ENCODE results near the gene OPHN1.

The OPHN1 gene

DNA sequence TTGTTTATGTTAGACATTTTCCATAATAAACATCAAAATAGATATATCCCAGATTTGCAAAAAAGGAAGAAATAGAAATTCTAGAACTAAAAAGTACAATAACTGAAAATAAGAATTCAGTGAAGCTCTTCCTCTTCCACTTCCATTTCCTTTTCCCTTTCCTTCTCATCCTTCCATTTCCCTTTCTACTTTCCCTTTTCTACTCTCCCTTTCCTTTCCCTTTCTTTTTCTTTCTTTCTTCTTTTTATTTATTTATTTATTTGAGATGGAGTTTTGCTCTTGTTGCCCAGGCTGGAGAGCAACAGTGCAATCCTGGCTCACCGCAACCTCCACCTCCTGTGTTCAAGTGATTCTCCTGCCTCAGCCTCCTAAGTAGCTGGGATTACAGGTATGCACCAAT is 30.6 kb upstream of the OPHN1 start:
- Histone ChIP-seq H3K79me1 (ENCODE audit: low read depth, low read length) (no peaks in the 10 kb centered on the region), H2BK15ac (ENCODE audit: low read length) (no peak overlapping the region), H3K4me1 (ENCODE audit: control insufficient read depth in 2 of 2, insufficient read depth in 1 of 2, low read depth in 1 of 2, low read length in 2 of 2) (no peaks in the 10 kb centered on the region), H3K9me3 (replicated peaks in 1 of 2; ENCODE audit: control insufficient read depth in 2 of 2, insufficient read depth in 1 of 2, low read depth in 1 of 2, low read length in 2 of 2) (no peaks in the 10 kb centered on the region), H3K27ac (replicated peaks; ENCODE audit: low read length) (no peak overlapping the region), H4K91ac (ENCODE audit: low read depth, low read length, poor library complexity) (no peak overlapping the region), H4K8ac (ENCODE audit: low read depth, low read length) (no peak overlapping the region), H3K27me3 (ENCODE audit: control insufficient read depth in 3 of 3, insufficient read depth in 3 of 3, low read depth in 1 of 3, low read length in 3 of 3) (no peaks in the 10 kb centered on the region), H3K9ac (ENCODE audit: low read depth, low read length, poor library complexity) (no peak overlapping the region), H2BK5ac (ENCODE audit: low read length) (no peak overlapping the region), H3K18ac (ENCODE audit: low read length) (no peak overlapping the region), H3K4me2 (ENCODE audit: insufficient read depth, low read length, poor library complexity, severe bottlenecking) (no peak overlapping the region), H2BK120ac (ENCODE audit: low read depth, low read length) (no peak overlapping the region), H2BK12ac (ENCODE audit: low read length) (no peak overlapping the region), H3K36me3 (replicated peaks in 1 of 2; ENCODE audit: control insufficient read depth in 2 of 2, insufficient read depth in 2 of 2, low read length in 2 of 2) (no peaks in the 10 kb centered on the region), H3K14ac (ENCODE audit: low read length) (no peak overlapping the region), H3K4me3 (ENCODE audit: low read length in 2 of 2) (no peak overlapping the region), H2AFZ (ENCODE audit: low read length) (no peak overlapping the region), H2AK5ac (ENCODE audit: low read depth, low read length) (no peak overlapping the region), H3K23ac (ENCODE audit: low read depth, low read length, poor library complexity) (no peak overlapping the region), H3K4ac (ENCODE audit: low read length) (no peak overlapping the region)
- DNase-seq (ENCODE audit: low spot score), result no peak
- WGBS, 2 donors (ENCODE audit: extremely low coverage in 2 of 2, insufficient read length in 2 of 2, insufficient replicate concordance in 1 of 2), result no CpG with 5 or more reads among the region's 1 CpG

DNA sequence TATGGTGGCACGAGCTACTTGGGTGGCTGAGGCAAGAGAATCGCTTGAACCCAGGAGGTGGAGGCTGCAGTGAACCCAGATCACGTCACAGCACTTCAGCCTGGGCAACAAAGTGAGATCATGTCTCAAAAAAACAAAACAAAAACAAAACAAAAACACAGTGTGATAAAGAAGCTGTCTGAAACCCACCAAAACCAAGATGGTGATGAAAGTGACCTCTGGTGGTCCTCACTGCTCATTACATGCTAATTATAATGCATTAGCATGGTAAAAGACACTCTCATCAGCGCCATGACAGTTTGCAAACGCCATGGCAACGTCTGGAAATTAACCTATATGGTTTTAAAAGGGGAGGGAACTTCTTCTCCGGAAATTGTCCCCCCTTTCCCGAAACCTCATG is 29.4 kb upstream of the OPHN1 start:
- H2BK120ac ChIP-seq (ENCODE audit: low read depth, low read length), result no peak overlapping the region
- no peak overlapping the region for H4K8ac ChIP-seq (ENCODE audit: low read depth, low read length)
- no peak overlapping the region for H2AFZ ChIP-seq (ENCODE audit: low read length)
- H3K4me1 ChIP-seq (ENCODE audit: control insufficient read depth in 2 of 2, insufficient read depth in 1 of 2, low read depth in 1 of 2, low read length in 2 of 2), result no peaks in the 10 kb centered on the region
- H3K79me1 ChIP-seq (ENCODE audit: low read depth, low read length), result no peaks in the 10 kb centered on the region
- DNase-seq (ENCODE audit: low spot score), result no peak
- H3K27ac ChIP-seq (replicated peaks; ENCODE audit: low read length), result no peak overlapping the region
- H3K36me3 ChIP-seq (replicated peaks in 1 of 2; ENCODE audit: control insufficient read depth in 2 of 2, insufficient read depth in 2 of 2, low read length in 2 of 2), result no peaks in the 10 kb centered on the region
- H3K4me3 ChIP-seq (ENCODE audit: low read length in 2 of 2), result no peak overlapping the region
- no peak overlapping the region for H3K14ac ChIP-seq (ENCODE audit: low read length)
- no peak overlapping the region for H3K18ac ChIP-seq (ENCODE audit: low read length)
- no peak overlapping the region for H2BK15ac ChIP-seq (ENCODE audit: low read length)
- no CpG with 5 or more reads among the region's 8 CpGs for WGBS, 2 donors (ENCODE audit: extremely low coverage in 2 of 2, insufficient read length in 2 of 2, insufficient replicate concordance in 1 of 2)
- H3K4ac ChIP-seq (ENCODE audit: low read length), result no peak overlapping the region
- no peak overlapping the region for H2BK12ac ChIP-seq (ENCODE audit: low read length)
- no peaks in the 10 kb centered on the region for H3K27me3 ChIP-seq (ENCODE audit: control insufficient read depth in 3 of 3, insufficient read depth in 3 of 3, low read depth in 1 of 3, low read length in 3 of 3)
- no peak overlapping the region for H2BK5ac ChIP-seq (ENCODE audit: low read length)
- H3K9me3 ChIP-seq (replicated peaks in 1 of 2; ENCODE audit: control insufficient read depth in 2 of 2, insufficient read depth in 1 of 2, low read depth in 1 of 2, low read length in 2 of 2), result no peaks in the 10 kb centered on the region
- H3K9ac ChIP-seq (ENCODE audit: low read depth, low read length, poor library complexity), result no peak overlapping the region
- H3K4me2 ChIP-seq (ENCODE audit: insufficient read depth, low read length, poor library complexity, severe bottlenecking), result no peak overlapping the region
- H3K23ac ChIP-seq (ENCODE audit: low read depth, low read length, poor library complexity), result no peak overlapping the region
- H4K91ac ChIP-seq (ENCODE audit: low read depth, low read length, poor library complexity), result no peak overlapping the region
- H2AK5ac ChIP-seq (ENCODE audit: low read depth, low read length), result no peak overlapping the region

DNA sequence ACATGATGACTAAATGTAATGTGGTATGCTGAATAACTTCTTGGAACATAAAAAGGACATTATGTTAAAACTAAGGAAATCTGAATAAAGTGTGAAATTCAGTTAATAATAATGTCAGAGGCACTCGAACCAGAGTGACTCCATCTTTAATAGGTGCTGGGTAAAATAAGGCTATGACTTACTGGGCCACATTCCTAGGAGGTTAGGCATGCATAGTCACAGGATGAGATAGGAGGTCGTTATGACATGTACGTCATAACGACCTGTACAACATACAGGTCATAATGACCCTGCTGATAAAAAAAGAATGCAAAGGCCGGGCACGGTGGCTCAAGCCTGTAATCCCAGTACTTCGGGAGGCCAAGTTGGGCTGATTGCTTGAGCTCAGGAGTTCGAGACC is 28.9 kb upstream of the OPHN1 start:
- no peak overlapping the region for H3K4ac ChIP-seq (ENCODE audit: low read length)
- no peak overlapping the region for H2BK15ac ChIP-seq (ENCODE audit: low read length)
- no peak overlapping the region for H3K18ac ChIP-seq (ENCODE audit: low read length)
- DNase-seq (ENCODE audit: low spot score), result no peak
- no CpG with 5 or more reads among the region's 8 CpGs for WGBS, 2 donors (ENCODE audit: extremely low coverage in 2 of 2, insufficient read length in 2 of 2, insufficient replicate concordance in 1 of 2)
- H3K4me1 ChIP-seq (ENCODE audit: control insufficient read depth in 2 of 2, insufficient read depth in 1 of 2, low read depth in 1 of 2, low read length in 2 of 2), result no peaks in the 10 kb centered on the region
- H2BK12ac ChIP-seq (ENCODE audit: low read length), result no peak overlapping the region
- H2BK5ac ChIP-seq (ENCODE audit: low read length), result no peak overlapping the region
- H3K4me2 ChIP-seq (ENCODE audit: insufficient read depth, low read length, poor library complexity, severe bottlenecking), result no peak overlapping the region
- H2AK5ac ChIP-seq (ENCODE audit: low read depth, low read length), result no peak overlapping the region
- no peak overlapping the region for H3K4me3 ChIP-seq (ENCODE audit: low read length in 2 of 2)
- H3K14ac ChIP-seq (ENCODE audit: low read length), result no peak overlapping the region
- H3K79me1 ChIP-seq (ENCODE audit: low read depth, low read length), result no peaks in the 10 kb centered on the region
- H4K91ac ChIP-seq (ENCODE audit: low read depth, low read length, poor library complexity), result no peak overlapping the region
- no peak overlapping the region for H3K27ac ChIP-seq (replicated peaks; ENCODE audit: low read length)
- H3K9me3 ChIP-seq (replicated peaks in 1 of 2; ENCODE audit: control insufficient read depth in 2 of 2, insufficient read depth in 1 of 2, low read depth in 1 of 2, low read length in 2 of 2), result no peaks in the 10 kb centered on the region
- no peak overlapping the region for H2AFZ ChIP-seq (ENCODE audit: low read length)
- no peak overlapping the region for H3K9ac ChIP-seq (ENCODE audit: low read depth, low read length, poor library complexity)
- no peaks in the 10 kb centered on the region for H3K27me3 ChIP-seq (ENCODE audit: control insufficient read depth in 3 of 3, insufficient read depth in 3 of 3, low read depth in 1 of 3, low read length in 3 of 3)
- H3K23ac ChIP-seq (ENCODE audit: low read depth, low read length, poor library complexity), result no peak overlapping the region
- H2BK120ac ChIP-seq (ENCODE audit: low read depth, low read length), result no peak overlapping the region
- no peaks in the 10 kb centered on the region for H3K36me3 ChIP-seq (replicated peaks in 1 of 2; ENCODE audit: control insufficient read depth in 2 of 2, insufficient read depth in 2 of 2, low read length in 2 of 2)
- no peak overlapping the region for H4K8ac ChIP-seq (ENCODE audit: low read depth, low read length)

DNA sequence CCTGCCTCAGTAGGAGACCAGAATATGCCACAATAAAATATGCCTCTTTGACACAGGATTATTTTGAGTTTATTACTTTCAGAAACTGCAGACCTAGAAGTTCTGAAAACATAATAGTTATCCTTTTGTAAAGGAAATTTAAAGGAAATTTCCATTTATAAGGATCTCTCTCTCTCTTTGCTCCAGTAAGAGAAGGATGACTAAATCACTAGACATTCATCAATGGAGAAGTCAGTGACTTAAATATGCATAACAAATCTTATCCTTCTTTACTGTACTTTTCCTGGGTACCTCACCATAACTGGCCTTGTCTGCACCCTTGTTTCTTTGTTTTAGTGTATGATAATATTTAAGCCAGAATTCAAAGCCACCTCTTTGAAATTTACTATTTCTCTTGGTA is 28.3 kb upstream of the OPHN1 start:
- no peak overlapping the region for H3K18ac ChIP-seq (ENCODE audit: low read length)
- no peak overlapping the region for H2AFZ ChIP-seq (ENCODE audit: low read length)
- no peak overlapping the region for H3K27ac ChIP-seq (replicated peaks; ENCODE audit: low read length)
- H3K9me3 ChIP-seq (replicated peaks in 1 of 2; ENCODE audit: control insufficient read depth in 2 of 2, insufficient read depth in 1 of 2, low read depth in 1 of 2, low read length in 2 of 2), result no peaks in the 10 kb centered on the region
- DNase-seq (ENCODE audit: low spot score), result no peak
- H3K4me2 ChIP-seq (ENCODE audit: insufficient read depth, low read length, poor library complexity, severe bottlenecking), result no peak overlapping the region
- no peaks in the 10 kb centered on the region for H3K36me3 ChIP-seq (replicated peaks in 1 of 2; ENCODE audit: control insufficient read depth in 2 of 2, insufficient read depth in 2 of 2, low read length in 2 of 2)
- no peaks in the 10 kb centered on the region for H3K79me1 ChIP-seq (ENCODE audit: low read depth, low read length)
- no peaks in the 10 kb centered on the region for H3K27me3 ChIP-seq (ENCODE audit: control insufficient read depth in 3 of 3, insufficient read depth in 3 of 3, low read depth in 1 of 3, low read length in 3 of 3)
- no peak overlapping the region for H3K9ac ChIP-seq (ENCODE audit: low read depth, low read length, poor library complexity)
- no peak overlapping the region for H4K8ac ChIP-seq (ENCODE audit: low read depth, low read length)
- no peak overlapping the region for H3K4me3 ChIP-seq (ENCODE audit: low read length in 2 of 2)
- H3K23ac ChIP-seq (ENCODE audit: low read depth, low read length, poor library complexity), result no peak overlapping the region
- no peak overlapping the region for H4K91ac ChIP-seq (ENCODE audit: low read depth, low read length, poor library complexity)
- H3K14ac ChIP-seq (ENCODE audit: low read length), result no peak overlapping the region
- H2BK15ac ChIP-seq (ENCODE audit: low read length), result no peak overlapping the region
- H2AK5ac ChIP-seq (ENCODE audit: low read depth, low read length), result no peak overlapping the region
- H2BK5ac ChIP-seq (ENCODE audit: low read length), result no peak overlapping the region
- no peak overlapping the region for H2BK12ac ChIP-seq (ENCODE audit: low read length)
- no peak overlapping the region for H2BK120ac ChIP-seq (ENCODE audit: low read depth, low read length)
- no peaks in the 10 kb centered on the region for H3K4me1 ChIP-seq (ENCODE audit: control insufficient read depth in 2 of 2, insufficient read depth in 1 of 2, low read depth in 1 of 2, low read length in 2 of 2)
- no peak overlapping the region for H3K4ac ChIP-seq (ENCODE audit: low read length)
